ENCODE measurements around the gene ONECUT3. TPM values are rescaled to one million over a fixed set of nuclear protein-coding genes. Genes with fewer than 3 reads are reported as not detected.
"Not testable (repeated sequence)": the region's sequence is repeated elsewhere in the genome, so short reads cannot be mapped to it uniquely, and the experiment has no call there.

Gene ONECUT3
- total RNA-seq, 4 donors from 2014 or later = not detected

DNA sequence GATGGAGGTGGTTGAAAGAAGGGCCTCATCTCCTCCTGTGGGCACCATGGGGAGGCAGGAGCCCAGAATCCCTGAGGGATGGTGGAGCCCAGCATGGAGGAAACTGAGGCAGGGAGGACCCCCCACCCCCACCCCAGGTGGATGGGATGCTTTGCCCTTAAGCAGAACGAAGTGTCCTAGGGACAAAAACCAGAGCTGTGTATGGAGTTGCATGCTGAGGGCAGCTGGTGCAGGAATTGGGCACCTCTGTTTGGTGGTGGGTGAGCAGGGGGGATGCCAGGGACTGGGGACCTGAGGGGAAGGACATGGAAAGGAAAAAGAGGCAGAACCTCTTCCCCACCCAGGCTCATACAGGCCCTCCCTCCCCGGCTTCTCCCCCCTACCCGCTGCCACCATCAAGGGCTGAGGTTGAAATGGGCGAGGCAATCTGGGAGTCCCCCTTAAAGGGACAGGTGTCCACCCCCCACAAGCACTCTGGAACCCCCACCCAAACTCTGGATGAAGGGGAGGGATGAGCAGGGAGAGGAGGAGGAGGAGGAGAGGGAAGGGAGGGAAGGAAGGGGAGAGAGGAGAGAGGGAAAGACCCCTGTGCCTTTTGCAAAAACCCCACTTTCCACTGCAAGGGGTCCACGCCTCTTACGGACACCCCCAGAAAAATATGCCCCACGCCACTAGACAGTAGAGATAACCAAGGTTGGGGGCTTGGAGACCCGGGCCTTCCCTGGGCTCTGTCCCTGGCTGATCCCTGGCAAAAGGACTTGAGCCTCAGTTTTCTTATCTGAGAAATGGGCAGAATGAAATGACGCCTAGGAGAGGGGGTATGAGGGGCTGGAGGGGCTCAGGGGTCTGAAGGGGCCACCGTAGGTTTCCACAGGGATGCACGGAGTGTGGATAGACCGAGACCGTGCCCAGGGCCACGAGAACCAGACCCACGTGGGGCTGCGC, 5.9 kb downstream of the ONECUT3 start:
- 14 to 21% methylated on average over 12 to 16 of the region's 16 CpGs for WGBS, 2 donors
- peaks cover 3 to 98% of the 10 kb centered on the region in 2 donors for H3K27me3 ChIP-seq
- TF ChIP-seq POLR2A (IDR thresholded peaks at IDR 0.05) (no peak), EP300 (IDR thresholded peaks at IDR 0.05) (no peak), CTCF (IDR thresholded peaks at IDR 0.05) (no peak)

DNA sequence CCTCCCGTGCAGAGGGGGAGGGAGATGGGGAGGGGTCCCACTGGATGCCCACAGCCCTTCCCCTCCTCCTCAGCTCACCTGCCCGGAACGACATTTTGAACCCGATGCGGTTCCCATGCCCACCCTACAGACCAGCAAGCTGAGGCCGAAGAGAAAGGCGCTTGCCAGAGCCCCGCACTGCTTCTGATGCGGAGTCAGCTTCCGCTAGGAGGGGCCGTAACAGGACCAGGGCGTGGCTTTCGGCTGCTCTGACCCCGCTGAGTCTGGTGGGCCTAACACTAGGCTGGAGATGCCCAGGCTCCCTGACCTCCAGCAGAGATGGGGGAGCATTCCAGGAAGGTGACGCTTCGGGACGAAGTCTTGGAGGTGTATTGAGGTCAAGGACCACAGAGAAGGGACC, 6.7 kb downstream of the ONECUT3 start:
- Histone ChIP-seq H3K9me3 (no peaks in the 10 kb centered on the region), H3K36me3 (no peaks in the 10 kb centered on the region), H3K4me3 (no peak overlapping the region), H3K27me3 (peaks cover 3 to 100% of the 10 kb centered on the region in 2 donors), H3K4me1 (peaks cover 0 to 27% (median 4%) of the 10 kb centered on the region in 4 donors), H3K27ac (no peak overlapping the region)
- 3 to 6% methylated on average over 13 to 16 of the region's 17 CpGs for WGBS, 2 donors
- no peak for TF ChIP-seq CTCF (IDR thresholded peaks at IDR 0.05)
- TF ChIP-seq EP300 (IDR thresholded peaks at IDR 0.05) = no peak
- no peak for TF ChIP-seq POLR2A (IDR thresholded peaks at IDR 0.05)
- DNase-seq (ENCODE audit: low spot score in 2 of 2) = no peak

More for the DNA sequence above, 5.9 kb downstream of the ONECUT3 start:
- H3K4me1 ChIP-seq = peaks cover 0 to 33% (median 5%) of the 10 kb centered on the region in 4 donors
- no peaks in the 10 kb centered on the region for H3K36me3 ChIP-seq
- H3K27ac ChIP-seq = no peak overlapping the region
- no peaks in the 10 kb centered on the region for H3K9me3 ChIP-seq
- H3K4me3 ChIP-seq = no peak overlapping the region
- DNase-seq (ENCODE audit: low spot score in 2 of 2) = no peak

DNA sequence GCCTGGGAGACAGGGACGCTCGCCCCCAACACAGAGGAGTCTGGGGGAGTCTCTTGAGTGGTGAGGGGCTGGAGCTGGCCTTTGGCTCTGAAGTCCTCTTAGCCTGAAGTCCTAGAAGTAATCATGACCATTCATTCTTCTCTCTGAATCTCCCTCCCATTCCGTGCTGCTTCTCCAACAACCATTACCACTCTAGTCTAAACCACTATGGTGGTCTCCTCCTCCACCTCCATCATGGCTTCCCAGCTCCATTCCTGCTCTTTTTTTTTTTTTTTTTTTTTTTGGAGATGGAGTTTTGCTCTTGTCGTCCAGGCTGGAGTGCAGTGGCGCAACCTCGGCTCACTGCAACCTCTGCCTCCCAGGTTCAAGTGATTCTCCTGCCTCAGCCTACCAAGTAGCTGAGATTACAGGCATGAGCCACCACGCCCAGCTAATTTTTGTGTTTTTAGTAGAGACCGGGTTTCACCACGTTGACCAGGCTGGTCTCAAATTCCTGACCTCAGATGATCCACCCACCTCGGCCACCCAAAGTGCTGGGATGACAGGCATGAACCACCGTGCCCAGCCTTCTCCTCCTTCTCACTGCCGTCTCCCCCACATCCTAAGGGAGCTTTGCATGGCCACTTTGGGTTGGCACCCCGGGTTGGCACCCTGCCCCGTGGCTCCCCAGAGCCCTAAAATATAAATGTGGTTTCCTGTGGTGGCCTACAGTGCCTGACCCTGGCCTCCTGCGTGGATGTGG, 7.7 kb downstream of the ONECUT3 start:
- not testable (repeated sequence) for H3K36me3 ChIP-seq; H3K9me3 ChIP-seq; H3K27ac ChIP-seq; DNase-seq (ENCODE audit: low spot score in 2 of 2); H3K4me3 ChIP-seq
- 15 to 16% methylated on average over 12 to 15 of the region's 15 CpGs for WGBS, 2 donors
- Histone ChIP-seq H3K27me3 (peaks cover 3 to 100% of the 10 kb centered on the region in 2 donors), H3K4me1 (peaks cover 0 to 18% (median 3%) of the 10 kb centered on the region in 4 donors)

DNA sequence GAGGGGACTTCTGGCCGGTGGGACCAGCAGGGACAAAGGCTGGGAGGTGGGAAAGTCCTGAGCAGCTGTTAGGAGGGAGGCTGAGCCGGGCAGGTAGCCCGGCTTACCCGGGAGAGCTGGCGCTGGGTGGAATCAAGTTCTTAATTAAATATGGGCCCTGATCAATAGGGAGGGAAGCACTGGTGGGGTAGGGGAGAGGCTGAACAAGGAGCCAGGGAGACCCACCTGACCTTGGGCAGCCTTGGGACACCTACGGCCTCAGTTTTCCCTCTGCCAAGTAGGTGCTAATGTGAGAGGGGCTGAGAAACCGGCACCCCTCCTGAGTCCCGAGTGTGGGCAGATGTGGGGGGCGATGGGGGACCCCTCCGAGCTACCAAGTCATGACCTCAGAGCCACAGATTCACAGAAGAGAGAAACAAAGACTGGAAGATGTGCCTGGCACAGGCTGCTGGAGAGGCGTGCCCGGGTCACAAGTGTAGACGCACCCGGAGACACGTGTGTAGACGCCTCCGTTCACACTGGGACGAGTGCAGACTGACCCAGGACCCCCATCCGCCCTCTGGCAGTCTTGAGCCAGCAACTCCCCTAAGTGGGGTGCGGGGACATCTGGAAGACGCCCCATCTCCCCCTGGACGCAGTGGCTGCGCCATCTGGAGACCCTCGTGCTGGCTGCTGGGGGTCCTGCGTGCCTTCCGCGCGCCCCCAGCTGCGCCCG, 8.4 kb downstream of the ONECUT3 start:
- peaks cover 3 to 100% of the 10 kb centered on the region in 2 donors for H3K27me3 ChIP-seq
- H3K4me3 ChIP-seq = no peak overlapping the region
- H3K27ac ChIP-seq = no peak overlapping the region
- no peak for DNase-seq (ENCODE audit: low spot score in 2 of 2)
- 3% methylated on average over 25 to 30 of the region's 30 CpGs for WGBS, 2 donors
- no peaks in the 10 kb centered on the region for H3K9me3 ChIP-seq
- peaks cover 0 to 16% (median 3%) of the 10 kb centered on the region in 4 donors for H3K4me1 ChIP-seq
- TF ChIP-seq EP300 (IDR thresholded peaks at IDR 0.05) = no peak
- no peak for TF ChIP-seq POLR2A (IDR thresholded peaks at IDR 0.05)
- TF ChIP-seq CTCF (IDR thresholded peaks at IDR 0.05) = no peak
- H3K36me3 ChIP-seq = no peaks in the 10 kb centered on the region
